H1 (cell line): ENCODE results near the gene FEM1C. TPM values are rescaled to one million over a fixed set of nuclear protein-coding genes. Genes with fewer than 3 reads are reported as not detected.

ENCODE experiments used
- CTCF ChIA-PET: fragments of 300-600 bp; sonication (Branson Sonifier 250); formaldehyde crosslinking; loops from one replicate; lab custom pipeline; 2021; ENCODE audit not compliant: partially characterized antibody; lab: Charles Lee
- POLR2A ChIA-PET: fragments of 300-600 bp; sonication (Branson Sonifier 250); formaldehyde crosslinking; loops from one replicate; lab custom pipeline; 2021; ENCODE audit warnings: inconsistent platforms; ENCODE audit not compliant: partially characterized antibody; lab: Charles Lee
- DNase-seq, 2 experiments: peaks; one replicate each; pipeline versions ENCODE4 v3.0.0 to v3.0.0-alpha.2; 2010 to 2022; ENCODE audit warnings: low spot score in 2 of 2, low read depth in 1 of 2, mixed read lengths in 1 of 2
- FAIRE-seq: peaks from 2 replicates; lab custom pipeline; 2011; peaks lifted over from hg19 to GRCh38; lab: Jason Lieb, UNC
- H2AFZ ChIP-seq: 2 replicates; pipeline ENCODE4 v1.8.1; 2012; ENCODE audit warnings: low read length, inconsistent platforms
- H2AK5ac ChIP-seq: 2 replicates; pipeline ENCODE4 v1.6.1; 2013; ENCODE audit warnings: low read depth, low read length
- H2BK120ac ChIP-seq: replicated peaks from 2 replicates; pipeline ENCODE3; 2013; ENCODE audit warnings: low read depth, low read length, inconsistent platforms
- H2BK12ac ChIP-seq: 2 replicates; pipeline ENCODE4 v1.6.1; 2013; ENCODE audit warnings: low read depth, low read length
- H2BK15ac ChIP-seq: 2 replicates; pipeline ENCODE4 v1.6.1; 2013; ENCODE audit warnings: low read length
- H2BK20ac ChIP-seq: 2 replicates; pipeline ENCODE4 v1.6.1; 2013; ENCODE audit warnings: low read length
- H2BK5ac ChIP-seq: 2 replicates; pipeline ENCODE4 v1.6.1; 2013; ENCODE audit warnings: low read depth, low read length
- H3K14ac ChIP-seq: 2 replicates; pipeline ENCODE4 v1.6.1; 2013; ENCODE audit warnings: inconsistent platforms; ENCODE audit not compliant: insufficient read length
- H3K18ac ChIP-seq: 2 replicates; pipeline ENCODE4 v1.6.1; 2013; ENCODE audit warnings: low read length; ENCODE audit errors: extremely low read depth
- H3K23ac ChIP-seq: 2 replicates; pipeline ENCODE4 v1.6.1; 2013; ENCODE audit warnings: inconsistent platforms; ENCODE audit not compliant: insufficient read length
- H3K23me2 ChIP-seq: 2 replicates; pipeline ENCODE4 v1.6.1; 2013; ENCODE audit warnings: low read depth, low read length
- H3K27ac ChIP-seq: 2 replicates; pipeline ENCODE4 v1.6.1; 2011; ENCODE audit warnings: low read depth, low read length, inconsistent platforms
- H3K27me3 ChIP-seq, 4 experiments: replicated peaks in 1 of 4; 1 replicate in 1 of 4; 2 replicates in 3 of 4; pipeline versions ENCODE4 v1.6.1 to v1.8.1; 2011 to 2013; ENCODE audit warnings: low read length in 3 of 4, mild to moderate bottlenecking in 3 of 4, inconsistent platforms in 2 of 4, mixed read lengths in 2 of 4, moderate library complexity in 1 of 4; ENCODE audit not compliant: control insufficient read depth in 3 of 4, insufficient read depth in 3 of 4; ENCODE audit errors: extremely low read depth in 1 of 4
- H3K36me3 ChIP-seq, 4 experiments: 2 replicates each; pipeline versions ENCODE4 v1.6.1 to v1.8.1; 2011 to 2013; ENCODE audit warnings: mild to moderate bottlenecking in 4 of 4, low read length in 3 of 4, moderate library complexity in 2 of 4, control low read depth in 1 of 4, inconsistent platforms in 1 of 4; ENCODE audit not compliant: insufficient read depth in 4 of 4, control insufficient read depth in 2 of 4
- H3K4ac ChIP-seq: replicated peaks from 2 replicates; pipeline ENCODE3; 2013; ENCODE audit warnings: low read length, low read depth, mixed read lengths, inconsistent platforms; ENCODE audit not compliant: insufficient read length
- H3K4me1 ChIP-seq, 4 experiments: replicated peaks in 1 of 4; 1 replicate in 1 of 4; 2 replicates in 3 of 4; pipeline versions ENCODE4 v1.6.1 to v1.8.1; 2011 to 2013; ENCODE audit warnings: low read length in 3 of 4, inconsistent platforms in 2 of 4, mixed read lengths in 1 of 4; ENCODE audit not compliant: insufficient read depth in 4 of 4, control insufficient read depth in 3 of 4
- H3K4me2 ChIP-seq, 2 experiments: 2 replicates each; pipeline versions ENCODE4 v1.6.1 to v1.8.1; 2011 to 2013; ENCODE audit warnings: low read depth in 2 of 2, low read length in 2 of 2, control low read depth in 1 of 2, inconsistent platforms in 1 of 2, mild to moderate bottlenecking in 1 of 2; ENCODE audit not compliant: insufficient read depth in 1 of 2
- H3K4me3 ChIP-seq, 4 experiments: fragments of 200-600, 300-600 bp in 1 of 4; sonication (generic), shearing (Covaris generic), sonication (Bioruptor Twin) in 1 of 4; 2 replicates each; pipeline versions ENCODE4 v1.5.1 to v1.8.1; 2011 to 2016; ENCODE audit warnings: low read length in 4 of 4, low read depth in 3 of 4, control low read depth in 2 of 4, inconsistent platforms in 2 of 4, mild to moderate bottlenecking in 2 of 4, mixed read lengths in 1 of 4, moderate library complexity in 1 of 4; ENCODE audit not compliant: insufficient read depth in 2 of 4; ENCODE audit errors: extremely low read depth in 1 of 4
- H3K56ac ChIP-seq: replicated peaks from 2 replicates; pipeline ENCODE3; 2013; ENCODE audit warnings: low read depth, mild to moderate bottlenecking, mixed read lengths, low read length, inconsistent platforms; ENCODE audit not compliant: insufficient read length
- H3K79me1 ChIP-seq: 2 replicates; pipeline ENCODE4 v1.6.1; 2013; ENCODE audit warnings: low read depth, low read length, control low read depth
- H3K79me2 ChIP-seq, 2 experiments: 2 replicates each; pipeline versions ENCODE4 v1.6.1 to v1.8.1; 2012 to 2013; ENCODE audit warnings: low read length in 2 of 2, mild to moderate bottlenecking in 2 of 2, inconsistent platforms in 1 of 2; ENCODE audit not compliant: insufficient read depth in 2 of 2, control insufficient read depth in 1 of 2
- H3K9ac ChIP-seq, 4 experiments: replicated peaks in 1 of 4; 1 replicate in 1 of 4; 2 replicates in 3 of 4; pipeline versions ENCODE4 v1.6.1 to v1.8.1; 2011 to 2013; ENCODE audit warnings: low read depth in 3 of 4, low read length in 3 of 4, control low read depth in 2 of 4, mild to moderate bottlenecking in 2 of 4, moderate library complexity in 2 of 4, inconsistent platforms in 1 of 4; ENCODE audit errors: extremely low read depth in 1 of 4
- H3K9me3 ChIP-seq, 2 experiments: 2 replicates each; pipeline versions ENCODE4 v1.6.1 to v1.8.1; 2012 to 2013; ENCODE audit warnings: mild to moderate bottlenecking in 2 of 2, moderate library complexity in 2 of 2, control low read depth in 1 of 2, inconsistent platforms in 1 of 2, low read depth in 1 of 2, low read length in 1 of 2, mixed read lengths in 1 of 2; ENCODE audit not compliant: insufficient read depth in 2 of 2
- H4K20me1 ChIP-seq, 2 experiments: replicated peaks in 1 of 2; 2 replicates each; pipeline versions ENCODE3 to v1.8.1; 2011 to 2013; ENCODE audit warnings: inconsistent platforms in 2 of 2, low read length in 2 of 2, mild to moderate bottlenecking in 1 of 2; ENCODE audit not compliant: insufficient read depth in 2 of 2, control insufficient read depth in 1 of 2
- H4K5ac ChIP-seq: 2 replicates; pipeline ENCODE4 v1.6.1; 2013; ENCODE audit warnings: low read length, low read depth, mixed read lengths, inconsistent platforms; ENCODE audit not compliant: insufficient read length
- H4K8ac ChIP-seq: 2 replicates; pipeline ENCODE4 v1.8.0; 2013; ENCODE audit warnings: mild to moderate bottlenecking, moderate library complexity, low read length, inconsistent platforms; ENCODE audit not compliant: insufficient read depth; ENCODE audit errors: extremely low read depth
- H4K91ac ChIP-seq: replicated peaks from 2 replicates; pipeline ENCODE3; 2013; ENCODE audit warnings: low read length, mixed read lengths, inconsistent platforms; ENCODE audit not compliant: insufficient read length
- KDM4A ChIP-seq: IDR thresholded peaks from one replicate; pipeline ENCODE4 v1.7.1; 2012; ENCODE audit warnings: low read depth, mild to moderate bottlenecking, moderate library complexity, low read length, inconsistent platforms; ENCODE audit not compliant: severe bottlenecking
- MAFK ChIP-seq: IDR thresholded peaks from 2 replicates; pipeline ENCODE4 v1.6.1; 2012; ENCODE audit warnings: low read depth, mild to moderate bottlenecking, improper control_type of control experiment, low read length
- POLR2A ChIP-seq, 2 experiments: IDR thresholded peaks; 1 replicate in 1 of 2; 2 replicates in 1 of 2; pipeline ENCODE4 v1.6.1; 2011; ENCODE audit warnings: low read depth in 2 of 2, low read length in 2 of 2, mild to moderate bottlenecking in 2 of 2; ENCODE audit errors: control extremely low read depth in 1 of 2
- POLR2AphosphoS5 ChIP-seq: IDR thresholded peaks from 2 replicates; pipeline ENCODE4 v1.6.1; 2011; ENCODE audit warnings: low read depth, low read length
- WGBS, 2 experiments: shearing (Covaris generic) in 1 of 2; methylation state at CpG; one replicate each; pipeline versions ENCODE4 v1.1.6 to v1.1.7; 2013 to 2015; ENCODE audit warnings: low lambda C conversion rate in 2 of 2, mixed read lengths in 2 of 2, inconsistent platforms in 1 of 2, low coverage in 1 of 2, missing lambda C conversion rate in 1 of 2; ENCODE audit not compliant: insufficient replicate concordance in 2 of 2, insufficient coverage in 1 of 2, insufficient read length in 1 of 2; ENCODE audit errors: extremely low coverage in 1 of 2, missing lambda C conversion rate in 1 of 2; 5-methylcytosine and 5-hydroxymethylcytosine counted together
- polyA plus RNA-seq, 7 experiments: library from polyadenylated mRNA; depleted of rRNA in 3 of 7; stranded (reverse) in 5 of 7; unstranded in 2 of 7; fragments of >200 nt in 5 of 7; fragments of 200-250 nt in 2 of 7; gene quantifications; 1 replicate in 5 of 7; 2 replicates in 1 of 7; 4 replicates in 1 of 7; pipeline versions ENCODE4 v1.2.1 to v1.2.3, GENCODE V29; 2011 to 2013; ENCODE audit warnings: missing spikeins in 2 of 7, mixed read lengths in 2 of 7
- total RNA-seq: library from RNA; stranded (reverse); fragmentation: NEBNext Ultra II Directional; extraction: Animal tissue kit (Norgen Biotek cat#: 25700); gene quantifications from 2 replicates; pipeline ENCODE4 v1.2.1, GENCODE V29; 2021

The FEM1C gene
- total and polyA plus RNA-seq, 2 of the 8 experiments (the other 6 are each of a cell fraction or from before 2014, with no cell fraction given): 4.4 to 17.7 TPM

GRCh38 chr5:115544043-115544435, 536 bp downstream of the FEM1C start:
- CTCF ChIA-PET: interaction anchor here (1.1 to 1.6 kb wide), 2 partner anchors 31 to 232 kb away, joined by 3 to 8 read pairs; no protein-coding TSS in a partner anchor

More at GRCh38 chr5:115544043-115544435, 536 bp downstream of the FEM1C start:
- Histone ChIP-seq H3K4me3 (peak overlapping the region; percentile 81 to 97 (median 90)), H2BK15ac (no peak overlapping the region), H3K23me2 (peaks cover 6% of the 10 kb centered on the region), H3K4me1 (peaks cover 0 to 7% (median 2%) of the 10 kb centered on the region in 4 experiments; a peak in 5 of 7 replicates), H3K9me3 (peaks cover 9 to 15% of the 10 kb centered on the region in 2 experiments), H3K4me2 (peak overlapping the region; percentile 89 to 97), H2BK20ac (no peak overlapping the region), H4K91ac (peak overlapping the region; percentile 39), H3K79me1 (peaks cover 2% of the 10 kb centered on the region; the same call in 1 of the 2 replicates), H3K56ac (no peak overlapping the region), H3K4ac (no peak overlapping the region), H3K9ac (peak overlapping the region; percentile 89 to 98 (median 96)), H2BK120ac (no peak overlapping the region), H3K23ac (no peak overlapping the region), H3K14ac (no peak overlapping the region), H2BK12ac (no peak overlapping the region), H3K36me3 (peaks cover 0 to 28% (median 2%) of the 10 kb centered on the region in 4 experiments; a peak in 3 of 8 replicates), H2BK5ac (peak overlapping the region; percentile 76), H4K20me1 (peaks cover 8 to 17% of the 10 kb centered on the region in 2 experiments), H3K27ac (peak overlapping the region; percentile 91), H4K8ac (peak overlapping the region; percentile 96), H3K18ac (peak overlapping the region; percentile 65; the same call in 1 of the 2 replicates), H2AFZ (no peak overlapping the region), H3K27me3 (no peaks in the 10 kb centered on the region), H3K79me2 (peaks cover 8 to 50% of the 10 kb centered on the region in 2 experiments), H2AK5ac (no peak overlapping the region), H4K5ac (peak overlapping the region; percentile 79)
- POLR2A ChIA-PET: interaction anchor here (0.6 to 3.2 kb wide), 26 partner anchors 8 to 375 kb away, joined by 3 to 18 read pairs (median 4); partner anchors contain the start of genes AP3S1, ATG12 and CCDC112
- TF ChIP-seq POLR2AphosphoS5: peak; percentile 36; the same call in 1 of the 2 replicates
- TF ChIP-seq KDM4A: peak; percentile 8
- TF ChIP-seq POLR2A (IDR thresholded peaks at IDR 0.05; ENCODE audit: control extremely low read depth in 1 of 2, low read depth in 2 of 2, low read length in 2 of 2): peak in 1 of 2 experiments; percentile 68; a peak in 1 of 3 replicates
- TF ChIP-seq MAFK: no peak
- WGBS, 2 experiments: 3% methylated on average over 7 of the region's 20 CpGs; no CpG with 5 or more reads in 1 of the 2 experiments
- FAIRE-seq: no peak
- no peak for DNase-seq
